ENCODE data around the gene EEF2.

Gene EEF2

DNA sequence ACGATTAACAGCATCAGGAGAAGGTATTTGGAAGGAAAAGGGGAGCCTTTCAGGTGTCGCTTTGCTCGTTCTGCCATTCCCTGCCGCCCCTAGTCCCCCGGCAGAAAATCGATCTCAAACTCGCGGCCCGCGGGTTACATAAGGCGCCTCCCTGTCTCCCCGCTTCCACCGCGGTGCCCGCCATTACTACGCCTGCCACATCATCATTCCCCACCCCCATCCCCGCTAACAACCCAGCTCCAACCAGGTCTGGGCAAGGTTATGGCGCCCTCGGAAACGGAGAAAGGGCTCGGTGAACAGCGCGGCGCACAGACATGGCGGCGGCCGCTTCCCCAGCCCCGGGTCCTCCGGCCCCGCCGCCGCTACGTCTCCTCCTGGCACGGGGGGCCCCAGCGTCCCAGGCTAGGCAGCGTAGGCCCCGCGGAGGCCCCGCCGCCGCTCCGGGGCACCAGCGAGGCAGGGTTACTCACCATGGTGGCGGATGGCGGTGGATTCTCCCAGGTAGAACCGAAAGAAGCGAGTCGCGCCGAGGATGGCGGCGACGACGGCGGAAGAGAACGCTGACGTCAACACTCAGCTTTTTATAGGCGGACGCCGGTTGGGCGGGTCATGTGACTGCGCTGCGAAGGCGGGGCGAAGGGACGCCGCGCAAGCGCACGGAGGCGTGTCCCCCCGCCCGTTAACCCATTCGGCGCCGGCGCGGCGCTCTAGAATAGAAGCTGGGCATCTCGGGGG lies at the start of gene EEF2:
Gene EEF2, minus strand, starts transcription at position 556 of the 735 bp plus-strand sequence. Its CDS starts 83 bp downstream, at position 473.
- peak; percentile 93 for DNase-seq

GRCh38 chr19:4034048-4035017 lies 49.1 kb upstream of the EEF2 start:
- no peak for DNase-seq

- DNase-seq: no peak
Measured at GRCh38 chr19:4033028-4033956, 48.0 kb upstream of the EEF2 start.

DNA sequence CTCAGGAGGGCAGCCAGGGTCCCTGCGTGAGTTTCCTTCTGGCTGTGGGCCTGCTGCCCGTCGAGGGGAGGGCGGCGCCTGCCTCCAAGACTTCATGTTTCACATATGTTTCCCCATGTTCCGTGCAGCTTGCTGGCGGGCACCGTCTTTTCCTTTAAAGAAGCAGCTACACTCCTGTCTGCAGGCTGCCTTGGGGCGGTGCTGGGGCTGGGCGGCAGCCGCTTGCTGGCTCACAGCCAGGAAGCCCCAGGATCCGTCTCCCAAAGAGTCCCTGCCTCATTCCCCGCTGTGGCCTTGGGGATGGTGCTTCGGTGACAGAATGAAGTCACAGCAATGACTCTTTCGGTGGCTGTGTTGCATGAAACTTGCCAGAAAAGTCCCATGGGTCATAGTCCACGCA lies 47.2 kb upstream of the EEF2 start:
- DNase-seq: no peak

- no peak for DNase-seq
Measured at GRCh38 chr19:4031420-4031819, 46.2 kb upstream of the EEF2 start.

DNA sequence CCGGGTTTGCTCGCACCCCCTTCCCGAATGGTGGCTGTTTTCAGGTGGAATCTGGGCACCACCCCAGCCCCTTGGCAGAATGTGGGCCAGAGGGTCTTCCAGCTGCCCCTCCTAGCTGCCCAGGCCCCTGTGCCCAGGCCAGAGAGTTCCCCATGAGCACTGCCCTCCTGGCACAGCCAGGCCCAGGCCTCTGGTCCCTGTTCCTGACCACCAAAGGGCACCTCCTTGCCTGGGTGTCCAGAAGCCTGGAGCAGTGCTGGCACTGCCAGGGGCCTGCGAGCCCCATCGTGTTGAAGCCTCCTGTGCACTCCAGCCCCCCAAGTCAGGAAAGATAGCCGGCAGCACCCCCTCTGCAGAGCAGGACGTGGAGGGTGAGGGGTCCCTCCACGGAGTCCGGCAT lies 45.7 kb upstream of the EEF2 start:
- DNase-seq: no peak

- DNase-seq: no peak
Measured at GRCh38 chr19:4030552-4030951, 45.3 kb upstream of the EEF2 start.

DNA sequence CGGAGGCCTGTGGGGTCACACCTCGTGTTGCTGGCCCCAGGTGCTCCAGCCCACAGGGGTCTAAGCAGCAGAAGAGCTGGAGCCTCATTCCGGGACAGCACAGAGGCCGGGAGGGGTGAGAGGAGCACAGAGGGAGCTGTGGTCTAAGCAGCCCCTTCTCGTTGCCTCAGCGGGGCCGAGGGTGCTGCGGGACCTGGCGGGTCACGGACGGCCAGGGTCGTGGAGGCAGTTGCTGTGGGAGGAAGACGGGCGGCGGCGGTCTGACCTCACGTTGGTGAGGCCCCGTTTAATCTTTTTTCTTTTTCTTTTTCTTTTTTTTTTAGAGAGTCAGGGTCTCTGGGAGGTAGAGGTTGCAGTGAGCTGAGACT lies 44.0 kb upstream of the EEF2 start:
- no peak for DNase-seq

- no peak for DNase-seq
Measured at GRCh38 chr19:4028334-4029246, 43.3 kb upstream of the EEF2 start.

DNA sequence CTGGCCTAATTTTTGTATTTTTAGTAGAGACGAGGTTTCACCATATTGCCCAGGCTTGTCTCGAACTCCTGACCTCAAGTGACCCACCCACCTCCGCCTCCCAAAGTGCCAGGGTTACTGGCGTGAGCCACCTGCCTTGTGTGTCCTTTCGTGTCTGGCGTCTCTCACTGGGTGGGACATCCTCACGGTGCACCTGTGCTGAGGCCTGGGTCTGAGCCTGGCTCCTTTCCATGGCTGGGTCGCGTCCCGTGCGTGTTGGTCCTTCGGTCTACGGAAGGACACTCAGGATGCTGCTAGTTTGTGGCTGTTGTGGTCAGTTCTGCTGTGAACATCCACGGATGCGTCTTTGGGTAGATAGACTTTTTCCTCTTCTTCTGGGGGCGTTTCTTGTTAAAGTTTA lies 41.9 kb upstream of the EEF2 start:
- DNase-seq: no peak

- DNase-seq: no peak
Measured at GRCh38 chr19:4025317-4025716, 40.1 kb upstream of the EEF2 start.

DNA sequence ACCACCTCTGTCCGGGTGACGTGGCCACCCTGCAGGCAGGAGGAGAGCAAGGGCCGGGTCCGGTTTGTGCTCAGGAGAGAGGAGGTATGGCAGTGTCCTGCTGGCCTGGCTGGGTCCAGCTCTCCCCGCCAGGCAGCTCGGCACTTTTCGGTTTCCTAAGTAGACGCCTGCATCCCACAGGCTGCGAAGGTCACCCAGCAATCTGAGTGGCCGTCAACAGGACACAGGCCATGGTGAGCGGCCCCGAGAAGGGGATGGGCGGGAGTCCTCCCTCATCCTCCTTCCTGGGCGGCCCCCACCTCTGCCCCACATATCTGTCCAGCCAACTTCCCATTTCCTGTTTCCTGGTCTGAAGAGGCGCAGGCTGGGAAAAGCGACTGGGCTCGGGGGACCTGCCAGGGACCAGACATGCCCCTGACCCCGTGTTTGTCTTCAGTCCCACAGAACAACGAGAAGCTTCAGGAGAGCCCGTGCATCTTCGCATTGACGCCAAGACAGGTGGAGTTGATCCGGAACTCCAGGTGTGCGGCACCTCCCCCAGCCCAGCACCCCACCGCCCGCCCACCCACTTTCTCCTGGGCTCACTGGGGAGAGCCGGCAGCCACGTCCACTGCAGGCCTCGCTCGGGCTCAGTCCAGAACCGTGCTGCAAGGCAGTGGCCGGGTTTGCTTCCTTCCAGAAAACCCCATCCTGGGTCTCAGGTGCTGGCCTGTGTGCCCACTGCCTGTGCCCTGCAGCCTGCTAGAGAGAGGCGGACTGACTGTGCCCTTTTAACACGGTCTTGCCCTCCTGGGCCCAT lies 38.5 kb upstream of the EEF2 start:
- DNase-seq: no peak

- DNase-seq: no peak
Measured at GRCh38 chr19:4019578-4019977, 34.3 kb upstream of the EEF2 start.

- DNase-seq: no peak
Measured at GRCh38 chr19:4018775-4019504, 33.7 kb upstream of the EEF2 start.

GRCh38 chr19:4018140-4018613 lies 32.9 kb upstream of the EEF2 start:
- no peak for DNase-seq

DNA sequence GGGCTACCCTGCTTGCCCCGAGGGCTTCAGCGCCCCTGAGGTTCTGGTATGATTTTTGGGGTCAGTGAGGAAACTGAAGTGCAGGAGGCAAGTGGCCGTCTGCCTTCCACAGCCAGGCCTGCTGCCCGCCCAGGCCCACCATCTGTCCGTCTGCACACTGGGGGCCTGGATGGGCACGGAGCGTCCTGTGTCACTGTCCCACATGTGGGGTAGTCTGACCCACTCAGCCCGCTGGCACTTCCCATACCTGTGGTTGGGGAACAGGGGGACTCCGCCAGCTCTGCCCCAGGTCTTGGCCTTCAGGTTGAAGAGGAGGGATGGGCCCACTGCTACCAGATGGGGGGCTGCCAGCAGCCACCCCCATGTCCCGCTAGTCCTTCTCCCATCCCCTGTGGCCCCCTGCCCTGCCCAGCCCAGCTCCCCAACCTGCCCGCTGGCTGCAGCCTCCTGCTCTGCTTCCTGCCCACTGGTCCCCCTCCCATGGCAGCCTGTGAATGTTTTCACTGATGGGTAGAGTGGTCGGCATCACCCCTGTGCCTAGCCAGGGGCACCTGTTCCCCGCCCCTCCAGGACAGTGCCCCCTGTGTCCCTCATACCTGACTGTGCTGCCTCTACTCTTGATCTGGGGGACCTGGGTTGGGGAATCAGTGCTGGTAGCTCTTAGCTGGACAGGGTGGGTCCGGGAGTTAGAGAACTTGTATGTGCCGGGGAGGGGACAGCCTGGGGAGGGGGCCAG lies 31.8 kb upstream of the EEF2 start:
- no peak for DNase-seq

DNA sequence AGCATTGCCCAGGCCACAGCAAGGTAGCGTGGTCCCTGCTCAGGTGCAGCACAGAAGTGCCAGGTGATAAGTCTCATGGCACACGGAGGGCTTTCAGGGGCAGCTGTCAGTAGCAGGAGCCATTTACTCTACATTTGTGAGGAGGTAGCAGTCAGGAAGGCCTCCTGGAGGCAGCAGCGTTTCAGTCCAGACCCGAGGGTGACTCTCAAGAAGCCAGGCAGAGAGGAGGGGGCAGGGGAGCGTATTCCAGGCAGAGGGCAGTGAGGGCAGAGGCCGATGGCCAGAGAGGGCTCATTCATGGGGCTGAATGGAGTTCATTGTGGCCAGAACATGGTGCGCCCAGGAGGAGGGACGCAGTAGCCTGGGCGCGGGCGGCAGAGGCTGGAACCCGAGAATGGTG lies 31.2 kb upstream of the EEF2 start:
- no peak for DNase-seq

GRCh38 chr19:4015705-4016402 lies 30.6 kb upstream of the EEF2 start:
- DNase-seq: no peak

All from CD4-positive, alpha-beta T cell treated with Interleukin-17A for 1 hour (primary cell).